Amniotic stem cell (primary cell): Measurements from ENCODE around the gene NCKAP5.

Experiments used
- DNase-seq: peaks from one replicate; lab custom pipeline; 2025; lab: John Stamatoyannopoulos, UW

The NCKAP5 gene

DNA sequence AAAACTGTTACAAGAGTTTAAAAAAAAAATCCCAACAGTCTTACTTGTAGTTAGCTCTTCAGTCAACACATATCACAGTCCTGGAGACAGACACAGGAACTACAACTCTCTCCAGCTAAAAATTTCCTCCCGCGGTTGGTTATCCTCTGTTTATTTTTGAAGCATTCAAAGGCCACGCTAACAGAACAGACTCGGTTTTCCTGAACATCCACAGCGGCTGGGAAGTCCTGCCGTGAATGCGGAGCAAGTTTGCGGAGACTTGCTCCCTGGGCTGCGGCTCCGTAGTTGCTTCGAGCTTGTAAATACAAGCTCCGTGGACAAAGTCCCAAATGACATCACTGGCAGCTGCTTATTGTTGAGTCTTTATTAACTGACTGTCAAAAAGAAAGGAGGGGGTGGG lies at the start of gene NCKAP5:
Gene NCKAP5 (minus strand): TSS at position 292 of the 400 bp plus-strand sequence. CDS start 50,937 bp downstream, outside the sequence.
- DNase-seq, result no peak

DNA sequence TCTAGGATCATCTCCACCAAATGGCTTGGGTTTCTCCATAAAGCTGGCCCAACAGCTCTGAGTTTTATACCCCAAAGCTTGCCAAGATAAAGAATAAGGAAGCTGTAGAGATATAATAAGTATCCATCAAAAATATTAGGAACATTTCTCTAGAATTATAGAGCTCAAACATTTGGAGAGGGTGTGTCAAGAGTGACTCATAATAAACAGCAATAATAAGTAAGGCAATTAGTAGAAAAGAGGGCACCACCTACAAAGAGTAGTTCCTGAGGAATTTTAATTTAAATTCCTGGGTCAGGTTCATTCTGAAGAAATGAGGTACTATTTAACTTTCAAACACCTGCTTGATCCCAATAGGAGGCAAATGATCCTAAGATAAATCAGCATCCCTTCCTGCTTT lies 41.4 kb upstream of the NCKAP5 start:
- DNase-seq, result no peak

DNA sequence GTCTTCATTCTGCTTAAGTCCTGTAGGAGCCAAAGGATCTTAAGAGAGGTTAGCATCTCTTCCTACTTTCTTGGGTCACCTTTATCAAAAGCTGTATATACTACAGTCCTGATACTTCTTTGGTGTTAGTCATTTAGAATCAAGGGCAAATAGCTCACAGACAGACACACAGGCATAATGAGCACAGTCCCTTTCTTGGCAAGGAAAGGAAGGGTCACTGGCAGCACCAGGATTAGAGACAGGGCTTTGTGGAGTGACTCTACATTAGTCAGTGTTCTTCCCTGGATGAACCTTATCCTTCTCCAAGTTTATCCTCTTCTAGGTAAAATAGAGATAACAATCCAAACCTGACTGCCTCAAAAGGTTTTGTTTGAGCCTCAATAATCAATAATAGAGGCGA lies 40.0 kb upstream of the NCKAP5 start:
- no peak for DNase-seq

- DNase-seq, result peak; percentile 4
These were observed 39.4 kb upstream of the NCKAP5 start for GRCh38 chr2:133607679-133608078.

- DNase-seq, result no peak
These were observed 38.4 kb upstream of the NCKAP5 start for GRCh38 chr2:133606616-133607015.

DNA sequence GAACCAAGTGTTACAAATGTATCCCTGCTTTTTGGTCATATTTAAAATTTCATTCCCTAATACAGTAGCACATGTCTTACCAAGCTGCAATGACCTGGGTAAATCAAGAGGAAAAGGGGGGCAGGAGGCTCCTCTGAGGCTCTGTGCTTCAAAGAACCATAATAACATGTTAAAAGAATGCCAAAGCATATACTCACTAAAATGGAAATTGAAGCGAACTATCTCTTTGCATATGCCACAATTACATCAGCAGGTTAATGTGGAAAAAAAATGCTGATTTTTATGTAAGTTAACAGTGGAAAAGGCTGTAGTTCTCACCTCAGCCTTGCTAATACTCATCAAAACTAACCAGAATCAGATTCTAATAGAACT lies 37.5 kb upstream of the NCKAP5 start:
- no peak for DNase-seq

GRCh38 chr2:133605011-133605765 lies 36.9 kb upstream of the NCKAP5 start:
- no peak for DNase-seq

DNA sequence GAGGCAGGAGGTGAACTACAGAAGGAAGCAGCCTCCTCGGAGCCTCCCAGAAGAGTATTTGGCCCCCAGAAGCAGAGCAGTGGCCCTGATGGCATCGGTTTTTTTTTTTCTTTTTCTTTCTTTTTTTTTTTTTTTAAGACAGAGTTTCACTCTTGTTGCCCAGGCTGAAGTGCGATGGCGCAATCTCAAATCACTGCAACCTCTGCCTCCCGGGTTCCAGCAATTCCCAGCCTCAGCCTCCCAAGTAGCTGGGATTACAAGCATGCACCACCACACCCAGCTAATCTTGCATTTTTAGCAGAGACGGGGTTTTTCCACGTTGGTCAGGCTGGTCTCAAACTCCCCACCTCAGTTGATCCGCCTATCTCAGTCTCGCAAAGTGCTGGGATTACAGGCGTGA lies 34.8 kb upstream of the NCKAP5 start:
- no peak for DNase-seq

DNA sequence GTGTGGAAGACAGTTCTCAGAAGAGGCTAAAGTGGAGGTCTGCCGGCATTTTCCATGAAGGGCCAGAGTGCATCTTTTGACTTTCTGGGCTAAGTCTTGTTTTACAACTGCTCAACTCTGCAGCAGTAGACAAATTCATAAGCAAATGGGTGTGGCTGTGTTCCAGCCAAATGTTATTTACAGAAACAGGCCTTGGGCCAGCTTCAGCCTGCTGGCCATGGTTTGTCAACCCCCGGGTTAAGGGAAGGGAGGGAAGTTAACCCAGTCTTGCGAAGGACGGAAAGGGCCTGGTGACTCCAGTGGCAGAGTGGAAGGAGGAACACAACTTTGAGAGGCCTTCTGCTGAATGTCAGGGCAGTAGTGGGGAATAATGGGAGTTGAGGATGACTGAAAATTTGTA lies 34.3 kb upstream of the NCKAP5 start:
- no peak for DNase-seq

DNA sequence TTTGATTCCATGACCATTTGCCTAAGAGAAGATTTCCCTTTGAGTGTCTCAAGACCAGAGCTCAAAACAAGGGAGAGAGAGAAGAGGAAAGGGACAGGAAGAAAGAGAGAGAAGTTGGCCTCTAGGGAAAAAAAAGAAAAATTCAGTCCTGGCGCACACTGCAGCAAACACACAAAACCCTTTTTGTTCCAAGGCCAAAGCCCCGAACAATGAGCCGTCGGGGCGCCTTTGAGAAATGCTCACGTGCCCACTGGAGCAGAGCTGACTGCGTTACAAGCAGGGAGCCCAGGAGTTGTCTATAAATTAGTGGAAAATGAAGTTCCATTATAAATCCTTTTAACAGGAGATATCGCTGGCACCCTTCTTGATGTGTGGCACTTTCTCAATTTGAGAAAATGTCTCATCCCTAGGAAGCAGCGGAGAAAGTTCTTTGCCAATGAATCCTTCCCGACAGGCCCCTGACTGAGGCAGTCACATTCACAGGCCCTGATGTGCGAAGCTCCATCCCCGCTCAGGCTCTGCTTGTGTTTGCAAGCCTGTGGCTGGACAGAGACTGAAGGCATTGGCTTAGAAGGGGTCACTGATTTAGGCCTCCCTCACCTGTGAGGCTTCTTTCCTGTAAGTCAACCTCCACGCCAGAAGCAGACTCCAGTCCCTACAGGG lies 32.1 kb upstream of the NCKAP5 start:
- DNase-seq, result no peak

DNA sequence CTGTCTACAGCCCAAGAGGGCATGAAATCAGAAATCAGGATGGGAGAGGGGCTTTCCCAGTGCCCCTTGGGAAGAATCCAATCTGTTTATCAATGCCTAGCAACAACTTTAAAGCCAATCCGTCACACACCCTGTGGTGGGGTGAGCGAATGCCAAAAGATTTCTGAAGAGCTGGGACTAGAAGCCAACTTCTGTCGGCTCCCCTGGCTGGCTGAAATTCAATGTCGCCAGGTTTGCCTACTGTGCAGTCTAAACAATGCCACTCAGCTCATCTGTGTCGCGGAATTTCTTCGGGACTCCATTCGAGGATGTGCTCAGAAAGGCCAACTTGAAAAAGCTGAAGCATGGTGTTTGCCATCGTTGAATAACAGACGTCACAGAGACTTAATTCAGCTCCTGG lies 31.5 kb upstream of the NCKAP5 start:
- DNase-seq, result no peak

DNA sequence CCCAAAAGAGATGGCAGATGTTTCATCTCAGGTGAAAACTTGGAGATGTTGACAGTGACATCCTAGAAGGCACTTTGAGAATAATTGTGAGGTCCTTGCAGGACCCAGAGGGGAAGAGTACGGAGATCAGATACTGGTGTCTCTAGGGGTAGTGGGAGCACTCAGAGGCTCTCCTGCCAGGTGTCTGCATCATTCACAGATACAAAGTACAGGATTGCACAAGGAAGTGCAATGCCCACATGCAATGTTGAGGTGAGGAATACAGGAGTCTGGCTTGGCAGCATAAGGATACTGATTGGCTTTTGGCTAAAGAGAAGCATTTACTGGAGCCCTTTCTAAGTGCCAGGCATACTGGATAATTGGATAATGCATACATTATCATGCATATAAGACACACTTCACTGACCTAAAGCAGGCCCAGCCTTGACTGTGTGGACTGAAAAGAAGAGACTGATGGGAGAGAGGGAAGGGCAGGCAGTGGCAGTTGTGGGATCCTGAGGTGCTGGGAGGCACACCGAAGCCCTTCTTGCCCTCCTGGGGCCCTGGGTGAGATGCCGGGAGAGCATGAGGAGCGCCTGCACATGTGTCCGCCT lies 31.0 kb upstream of the NCKAP5 start:
- DNase-seq, result no peak

- DNase-seq, result no peak
These were observed 30.5 kb upstream of the NCKAP5 start for GRCh38 chr2:133598769-133599168.

DNA sequence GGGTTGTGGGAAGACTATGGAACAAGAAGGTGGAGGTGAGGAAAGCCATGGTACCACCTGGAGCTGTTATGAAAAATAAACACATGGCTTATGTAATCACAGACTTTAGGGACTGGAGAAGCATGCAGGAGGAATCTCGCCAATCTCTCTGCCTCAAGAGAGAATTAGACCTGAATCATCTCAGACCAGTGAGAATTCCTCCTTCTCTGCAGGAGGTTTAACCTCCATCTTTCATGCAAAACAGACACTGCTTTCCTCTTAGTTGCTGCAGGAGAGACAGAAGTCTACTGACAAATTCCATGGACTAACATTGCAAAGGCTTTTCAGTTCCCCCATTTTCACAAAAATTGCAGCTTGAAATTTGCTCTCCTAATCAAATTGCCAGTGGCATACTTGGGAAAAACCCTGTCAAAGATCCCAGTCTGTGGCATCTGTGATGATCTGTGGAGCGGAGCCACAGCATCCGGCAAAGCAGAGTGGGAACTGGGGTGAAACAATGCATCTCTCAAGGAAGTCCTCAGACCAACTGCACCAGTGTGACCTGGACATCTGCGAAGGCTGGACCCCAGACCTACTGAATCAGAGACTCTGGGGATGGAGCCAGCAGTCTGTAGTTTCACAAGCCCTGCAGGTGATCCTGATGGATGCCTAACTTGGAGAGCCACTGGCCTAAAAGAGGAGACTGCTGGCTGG lies 28.6 kb upstream of the NCKAP5 start:
- no peak for DNase-seq

- no peak for DNase-seq
These were observed 22.9 kb upstream of the NCKAP5 start for GRCh38 chr2:133591164-133591563.

DNA sequence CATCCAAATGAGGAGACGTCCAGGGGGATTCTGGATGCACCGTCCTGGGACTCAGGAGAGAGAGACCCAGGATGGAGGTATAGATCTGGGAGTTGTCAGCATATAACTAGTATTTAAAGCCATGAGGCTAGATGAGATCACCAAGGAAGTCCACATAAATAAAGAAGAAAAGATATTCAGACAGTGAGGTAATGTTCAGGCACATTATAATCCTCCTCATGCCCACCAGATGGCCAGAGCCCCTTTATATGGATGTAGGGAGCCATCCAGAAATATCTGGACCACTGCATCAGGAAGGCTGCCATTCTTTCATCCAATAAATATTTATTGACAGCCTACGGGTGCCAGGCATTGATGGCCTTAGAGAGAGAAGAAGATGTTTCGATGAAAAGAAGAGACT lies 21.2 kb upstream of the NCKAP5 start:
- no peak for DNase-seq

GRCh38 chr2:133588144-133588543 lies 19.9 kb upstream of the NCKAP5 start:
- no peak for DNase-seq

DNA sequence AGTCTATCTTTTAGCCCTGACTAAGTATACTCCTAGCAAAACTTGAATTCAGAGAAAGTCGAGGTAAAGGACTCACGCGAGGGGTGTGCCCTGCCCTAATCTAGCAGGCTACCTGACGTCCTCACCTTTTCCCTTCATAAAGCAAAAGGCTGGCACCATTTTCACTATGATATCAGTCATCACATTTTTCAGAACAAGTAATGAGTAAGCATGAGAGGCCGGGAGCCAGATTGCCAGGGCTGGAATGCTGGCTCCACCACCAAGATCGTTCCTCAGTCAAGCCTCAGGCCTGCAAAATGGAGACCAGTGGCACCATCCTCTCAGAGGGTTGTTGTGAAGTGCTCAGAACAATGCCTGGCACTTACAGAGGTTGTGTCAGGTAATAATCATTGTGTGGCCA lies 18.7 kb upstream of the NCKAP5 start:
- peak; percentile 10 for DNase-seq

- no peak for DNase-seq
These were observed 12.9 kb upstream of the NCKAP5 start for GRCh38 chr2:133581010-133581760.

DNA sequence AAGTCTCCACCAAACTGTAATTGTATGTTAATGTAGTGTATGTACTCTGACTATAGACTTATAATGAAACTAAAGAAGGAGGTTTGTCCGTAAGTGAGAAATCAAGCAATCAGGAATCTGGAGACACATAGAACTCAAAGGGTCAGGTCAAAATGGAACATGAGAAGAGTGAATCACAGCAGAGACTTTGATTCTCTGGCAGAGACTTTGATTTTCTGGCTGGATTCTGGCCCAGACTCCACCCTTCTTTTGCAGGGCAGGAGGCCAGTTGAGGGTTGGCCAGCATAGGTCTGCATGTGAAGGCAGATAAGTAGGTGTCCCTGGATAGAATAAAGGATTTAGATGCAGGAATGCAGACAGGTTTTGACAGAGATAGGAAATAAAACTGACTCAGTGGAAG lies 11.0 kb upstream of the NCKAP5 start:
- DNase-seq, result no peak

DNA sequence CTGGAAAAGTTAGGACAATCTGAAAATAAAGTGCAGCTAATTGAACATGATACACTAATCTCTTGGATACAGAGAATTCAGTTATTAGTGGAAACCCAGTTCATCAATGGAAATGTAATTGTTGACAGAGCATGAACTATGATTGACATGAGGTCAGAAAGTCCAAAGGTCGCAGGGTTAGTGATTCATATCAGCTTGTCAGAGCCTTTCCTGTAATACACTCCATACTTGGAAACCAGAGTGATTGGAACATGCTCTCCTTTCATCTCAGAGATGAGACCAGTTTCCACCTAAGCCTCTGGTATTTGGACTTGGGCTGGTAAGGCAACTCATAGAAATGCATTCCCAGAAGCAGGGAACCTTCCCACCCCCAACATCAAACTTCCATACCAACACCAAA lies 8.5 kb upstream of the NCKAP5 start:
- DNase-seq, result no peak

DNA sequence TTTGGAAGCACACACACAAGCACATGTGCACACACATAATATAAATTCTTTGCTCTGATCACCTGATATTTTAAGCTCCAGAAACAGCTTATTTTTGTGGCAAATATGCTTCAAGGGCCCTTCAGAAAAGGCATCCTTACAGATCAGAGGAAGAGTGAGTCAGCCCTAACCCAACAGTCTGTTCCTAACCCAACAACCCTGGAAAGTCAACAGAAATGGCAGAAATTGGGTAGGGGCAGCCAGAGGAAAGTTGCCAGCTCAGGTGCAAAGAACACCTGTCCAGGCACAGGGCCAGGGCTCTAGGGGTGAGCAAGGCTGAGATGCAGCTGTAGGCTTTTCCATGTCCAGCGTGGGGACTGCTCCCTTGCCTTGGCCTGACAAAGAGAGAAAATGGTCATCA lies 6.4 kb upstream of the NCKAP5 start:
- DNase-seq, result no peak
